SK-N-SH (cell line): ENCODE results near the gene KIAA1210. TPM values are rescaled to one million over a fixed set of nuclear protein-coding genes. Genes with fewer than 3 reads are reported as not detected.

Experiments used
- CTCF ChIA-PET: fragments of 300-600, 350-600 bp; formaldehyde crosslinking; extraction: SDS; loops from one replicate; lab custom pipeline; 2021; lab: Yijun Ruan, JAX
- POLR2A ChIA-PET: fragments of 350-600 bp; sonication (Branson Sonifier 250); formaldehyde crosslinking; extraction: SDS; loops from one replicate; lab custom pipeline; 2020; ENCODE audit warnings: antibody characterized with exemption, inconsistent platforms; lab: Yijun Ruan, JAX
- DNase-seq: peaks from one replicate; pipeline ENCODE4 v3.0.0; 2012
- H2AFZ ChIP-seq: fragments of 200-600 bp; sonication (generic); 2 replicates; pipeline ENCODE4 v1.8.1; 2016; ENCODE audit warnings: antibody characterized with exemption, mild to moderate bottlenecking, low read depth
- H3F3A ChIP-seq: fragments of 200-600 bp; sonication (generic); replicated peaks from 2 replicates; pipeline ENCODE3; 2016; ENCODE audit warnings: antibody characterized with exemption, mild to moderate bottlenecking; ENCODE audit not compliant: insufficient read depth
- H3K27ac ChIP-seq, 2 experiments: fragments of 200-500 bp in 1 of 2; fragments of 200-600 bp in 1 of 2; sonication (Bioruptor generic) in 1 of 2; sonication (generic), shearing (Covaris generic) in 1 of 2; 2 replicates each; pipeline versions ENCODE4 v1.5.1 to v1.6.1; 2014 to 2016; ENCODE audit warnings: low read depth in 2 of 2, inconsistent platforms in 1 of 2, low read length in 1 of 2, mild to moderate bottlenecking in 1 of 2, mixed read lengths in 1 of 2
- H3K27me3 ChIP-seq: fragments of 200-600 bp; sonication (generic), shearing (Covaris generic); 2 replicates; pipeline ENCODE4 v1.6.1; 2016; ENCODE audit warnings: mixed run types; ENCODE audit not compliant: insufficient read depth
- H3K36me3 ChIP-seq, 2 experiments: fragments of 200-500 bp in 1 of 2; fragments of 200-600 bp in 1 of 2; sonication (Bioruptor generic) in 1 of 2; sonication (generic) in 1 of 2; replicated peaks in 1 of 2; 2 replicates each; pipeline versions ENCODE3 to v1.5.1; 2014 to 2016; ENCODE audit warnings: low read length in 1 of 2, mild to moderate bottlenecking in 1 of 2; ENCODE audit not compliant: insufficient read depth in 2 of 2, control insufficient read depth in 1 of 2
- H3K4me1 ChIP-seq, 2 experiments: fragments of 200-500 bp in 1 of 2; fragments of 200-600 bp in 1 of 2; sonication (Bioruptor generic) in 1 of 2; sonication (generic), shearing (Covaris generic) in 1 of 2; 2 replicates each; pipeline versions ENCODE4 v1.5.1 to v1.6.1; 2014 to 2016; ENCODE audit warnings: low read depth in 1 of 2, low read length in 1 of 2, mixed run types in 1 of 2; ENCODE audit not compliant: insufficient read depth in 2 of 2, control insufficient read depth in 1 of 2
- H3K4me2 ChIP-seq: fragments of 200-600 bp; sonication (generic), shearing (Covaris generic); 2 replicates; pipeline ENCODE4 v1.6.1; 2017; ENCODE audit warnings: mixed run types
- H3K4me3 ChIP-seq, 2 experiments: fragments of 200-500 bp in 1 of 2; fragments of 200-600 bp in 1 of 2; sonication (Bioruptor generic) in 1 of 2; sonication (generic), shearing (Covaris generic) in 1 of 2; 2 replicates each; pipeline versions ENCODE4 v1.5.1 to v1.8.1; 2014 to 2016; ENCODE audit warnings: low read depth in 2 of 2, inconsistent platforms in 1 of 2, low read length in 1 of 2, mild to moderate bottlenecking in 1 of 2, mixed read lengths in 1 of 2, moderate library complexity in 1 of 2
- H3K79me2 ChIP-seq: fragments of 200-600 bp; sonication (generic); 2 replicates; pipeline ENCODE4 v1.8.1; 2017; ENCODE audit warnings: mild to moderate bottlenecking; ENCODE audit not compliant: insufficient read depth
- H3K9ac ChIP-seq: fragments of 200-600 bp; sonication (generic); 2 replicates; pipeline ENCODE4 v1.6.1; 2017; ENCODE audit warnings: mixed run types
- H3K9me2 ChIP-seq: fragments of 200-600 bp; sonication (generic); 2 replicates; pipeline ENCODE4 v1.6.1; 2017; ENCODE audit warnings: mixed run types
- H3K9me3 ChIP-seq: fragments of 200-600 bp; sonication (generic); 2 replicates; pipeline ENCODE4 v1.6.1; 2017; ENCODE audit warnings: mixed run types, mild to moderate bottlenecking, moderate library complexity
- H4K20me1 ChIP-seq: fragments of 200-600 bp; sonication (generic); 2 replicates; pipeline ENCODE4 v1.6.1; 2017; ENCODE audit warnings: mild to moderate bottlenecking, mixed run types; ENCODE audit not compliant: insufficient read depth
- CHD2 ChIP-seq: fragments of 150-350 bp; IDR thresholded peaks from 2 replicates; pipeline ENCODE4 v1.6.1; 2018; ENCODE audit warnings: low read length; ENCODE audit not compliant: partially characterized antibody
- CTCF ChIP-seq: fragments of 200-600 bp; sonication (generic); IDR thresholded peaks from 2 replicates; pipeline ENCODE4 v1.6.1; 2017; ENCODE audit warnings: antibody characterized with exemption, mild to moderate bottlenecking, moderate library complexity
- ELF1 ChIP-seq: IDR thresholded peaks from 2 replicates; pipeline ENCODE4 v1.4.0; 2012
- EP300 ChIP-seq, 2 experiments: IDR thresholded peaks; 2 replicates each; pipeline versions ENCODE4 v1.4.0 to v1.6.1; 2012; ENCODE audit warnings: borderline replicate concordance in 1 of 2, low read depth in 1 of 2, low read length in 1 of 2
- GATA2 ChIP-seq: sonication (generic); formaldehyde crosslinking; IDR thresholded peaks from 2 replicates; pipeline ENCODE4 v1.5.0; 2020; ENCODE audit warnings: mild to moderate bottlenecking, missing genetic modification reagents
- MAX ChIP-seq: IDR thresholded peaks from 2 replicates; pipeline ENCODE4 v1.4.0; 2012; ENCODE audit warnings: low read depth
- MEF2A ChIP-seq: IDR thresholded peaks from 2 replicates; pipeline ENCODE4 v1.4.0; 2012; ENCODE audit warnings: low read depth, borderline replicate concordance
- NRF1 ChIP-seq: IDR thresholded peaks from 2 replicates; pipeline ENCODE4 v1.6.1; 2012; ENCODE audit warnings: low read depth, mild to moderate bottlenecking, low read length
- POLR2AphosphoS5 ChIP-seq: IDR thresholded peaks from 2 replicates; pipeline ENCODE4 v1.6.1; 2012; ENCODE audit warnings: low read depth, low read length
- RAD21 ChIP-seq: IDR thresholded peaks from 2 replicates; pipeline ENCODE4 v1.6.1; 2012; ENCODE audit warnings: mild to moderate bottlenecking, low read length
- RCOR1 ChIP-seq: fragments of 150-350 bp; IDR thresholded peaks from 2 replicates; pipeline ENCODE4 v1.6.1; 2017; ENCODE audit warnings: antibody characterized with exemption, low read length
- RFX5 ChIP-seq: IDR thresholded peaks from 2 replicates; pipeline ENCODE4 v1.6.1; 2012; ENCODE audit warnings: mild to moderate bottlenecking, improper control_type of control experiment, low read length
- SIN3A ChIP-seq: IDR thresholded peaks from 2 replicates; pipeline ENCODE4 v1.6.1; 2012; ENCODE audit warnings: low read depth, mild to moderate bottlenecking, low read length, moderate library complexity, borderline replicate concordance
- SMC3 ChIP-seq: IDR thresholded peaks from 2 replicates; pipeline ENCODE4 v1.6.1; 2012; ENCODE audit warnings: low read depth, low read length, improper control_type of control experiment
- TCF12 ChIP-seq: IDR thresholded peaks from 2 replicates; pipeline ENCODE4 v1.4.0; 2012
- USF2 ChIP-seq: fragments of 150-350 bp; IDR thresholded peaks from 2 replicates; pipeline ENCODE4 v1.6.1; 2017; ENCODE audit warnings: antibody characterized with exemption, low read length, low read depth, borderline replicate concordance
- YY1 ChIP-seq: IDR thresholded peaks from 2 replicates; pipeline ENCODE4 v1.4.0; 2012; ENCODE audit warnings: low read depth, mild to moderate bottlenecking
- WGBS: methylation state at CpG from one replicate; pipeline ENCODE4 v1.1.6; 2017; ENCODE audit warnings: low lambda C conversion rate; 5-methylcytosine and 5-hydroxymethylcytosine counted together
- polyA plus RNA-seq, 3 experiments: library from polyadenylated mRNA; depleted of rRNA; stranded (reverse); fragments of >200 nt; gene quantifications; 2 replicates each; pipeline ENCODE4 v1.2.3, GENCODE V29; 2012
- TF ChIP-seq, protein P1 (sequence below): IDR thresholded peaks from 2 replicates; pipeline ENCODE4 v1.4.0; 2012; ENCODE audit warnings: low read depth, borderline replicate concordance
- TF ChIP-seq, protein P2 (sequence below): IDR thresholded peaks from 2 replicates; pipeline ENCODE4 v1.6.1; 2012; ENCODE audit warnings: mild to moderate bottlenecking, low read depth, low read length, moderate library complexity
- TF ChIP-seq, protein P3 (sequence below): IDR thresholded peaks from 2 replicates; pipeline ENCODE4 v1.4.0; 2012; ENCODE audit warnings: low read depth, borderline replicate concordance

KIAA1210 gene
- polyA plus RNA-seq, 1 of the 3 experiments (the other 2 are of a cell fraction) = not detected

DNA sequence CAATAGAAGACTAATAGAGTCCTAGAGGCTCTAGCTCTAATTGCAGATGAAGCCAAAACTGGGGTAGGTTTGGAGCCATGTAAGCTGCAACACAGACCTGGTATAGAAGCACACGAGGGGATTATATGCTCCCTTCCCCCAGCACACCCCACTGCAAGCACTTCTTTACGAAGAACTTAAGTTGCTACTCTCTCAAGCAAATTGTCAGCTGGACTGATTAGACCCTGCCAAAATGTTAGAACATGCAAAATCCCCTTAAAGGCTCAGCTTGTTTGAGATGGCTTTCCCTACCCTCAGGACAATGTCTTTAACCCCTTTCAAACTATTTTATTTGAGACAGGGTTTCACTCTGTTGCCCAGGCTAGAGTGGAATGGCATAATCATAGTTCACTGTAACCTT lies 4.7 kb upstream of the KIAA1210 start:
- DNase-seq = no peak
- Histone ChIP-seq H3K4me1 (no peaks in the 10 kb centered on the region), H3K9ac (no peak overlapping the region), H3K36me3 (no peaks in the 10 kb centered on the region), H4K20me1 (no peaks in the 10 kb centered on the region), H3K27ac (no peak overlapping the region), H3K9me3 (no peaks in the 10 kb centered on the region), H3K4me2 (no peak overlapping the region), H3K9me2 (no peaks in the 10 kb centered on the region), H2AFZ (no peak overlapping the region), H3K27me3 (peaks cover 59% of the 10 kb centered on the region; the same call in 1 of the 2 replicates), H3K4me3 (no peak overlapping the region), H3F3A (no peaks in the 10 kb centered on the region), H3K79me2 (no peaks in the 10 kb centered on the region)
- POLR2A ChIA-PET = no interaction called here
- CTCF ChIA-PET = interaction anchor here (0.8 to 2.5 kb wide), 2 partner anchors 12 to 14 kb away, joined by 3 to 13 read pairs; no protein-coding TSS in a partner anchor
- WGBS = 0% methylated on average over 1 of the region's 2 CpGs
- TF ChIP-seq SIN3A = no peak
- TF ChIP-seq, protein P1, sequence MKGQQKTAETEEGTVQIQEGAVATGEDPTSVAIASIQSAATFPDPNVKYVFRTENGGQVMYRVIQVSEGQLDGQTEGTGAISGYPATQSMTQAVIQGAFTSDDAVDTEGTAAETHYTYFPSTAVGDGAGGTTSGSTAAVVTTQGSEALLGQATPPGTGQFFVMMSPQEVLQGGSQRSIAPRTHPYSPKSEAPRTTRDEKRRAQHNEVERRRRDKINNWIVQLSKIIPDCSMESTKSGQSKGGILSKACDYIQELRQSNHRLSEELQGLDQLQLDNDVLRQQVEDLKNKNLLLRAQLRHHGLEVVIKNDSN = no peak
- no peak for TF ChIP-seq TCF12
- TF ChIP-seq SMC3 = no peak
- no peak for TF ChIP-seq RCOR1
- no peak for TF ChIP-seq RFX5
- TF ChIP-seq EP300 (IDR thresholded peaks at IDR 0.05; ENCODE audit: borderline replicate concordance in 1 of 2, low read depth in 1 of 2, low read length in 1 of 2) = no peak
- TF ChIP-seq, protein P2, sequence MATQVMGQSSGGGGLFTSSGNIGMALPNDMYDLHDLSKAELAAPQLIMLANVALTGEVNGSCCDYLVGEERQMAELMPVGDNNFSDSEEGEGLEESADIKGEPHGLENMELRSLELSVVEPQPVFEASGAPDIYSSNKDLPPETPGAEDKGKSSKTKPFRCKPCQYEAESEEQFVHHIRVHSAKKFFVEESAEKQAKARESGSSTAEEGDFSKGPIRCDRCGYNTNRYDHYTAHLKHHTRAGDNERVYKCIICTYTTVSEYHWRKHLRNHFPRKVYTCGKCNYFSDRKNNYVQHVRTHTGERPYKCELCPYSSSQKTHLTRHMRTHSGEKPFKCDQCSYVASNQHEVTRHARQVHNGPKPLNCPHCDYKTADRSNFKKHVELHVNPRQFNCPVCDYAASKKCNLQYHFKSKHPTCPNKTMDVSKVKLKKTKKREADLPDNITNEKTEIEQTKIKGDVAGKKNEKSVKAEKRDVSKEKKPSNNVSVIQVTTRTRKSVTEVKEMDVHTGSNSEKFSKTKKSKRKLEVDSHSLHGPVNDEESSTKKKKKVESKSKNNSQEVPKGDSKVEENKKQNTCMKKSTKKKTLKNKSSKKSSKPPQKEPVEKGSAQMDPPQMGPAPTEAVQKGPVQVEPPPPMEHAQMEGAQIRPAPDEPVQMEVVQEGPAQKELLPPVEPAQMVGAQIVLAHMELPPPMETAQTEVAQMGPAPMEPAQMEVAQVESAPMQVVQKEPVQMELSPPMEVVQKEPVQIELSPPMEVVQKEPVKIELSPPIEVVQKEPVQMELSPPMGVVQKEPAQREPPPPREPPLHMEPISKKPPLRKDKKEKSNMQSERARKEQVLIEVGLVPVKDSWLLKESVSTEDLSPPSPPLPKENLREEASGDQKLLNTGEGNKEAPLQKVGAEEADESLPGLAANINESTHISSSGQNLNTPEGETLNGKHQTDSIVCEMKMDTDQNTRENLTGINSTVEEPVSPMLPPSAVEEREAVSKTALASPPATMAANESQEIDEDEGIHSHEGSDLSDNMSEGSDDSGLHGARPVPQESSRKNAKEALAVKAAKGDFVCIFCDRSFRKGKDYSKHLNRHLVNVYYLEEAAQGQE = no peak
- TF ChIP-seq POLR2AphosphoS5 = no peak
- TF ChIP-seq, protein P3, sequence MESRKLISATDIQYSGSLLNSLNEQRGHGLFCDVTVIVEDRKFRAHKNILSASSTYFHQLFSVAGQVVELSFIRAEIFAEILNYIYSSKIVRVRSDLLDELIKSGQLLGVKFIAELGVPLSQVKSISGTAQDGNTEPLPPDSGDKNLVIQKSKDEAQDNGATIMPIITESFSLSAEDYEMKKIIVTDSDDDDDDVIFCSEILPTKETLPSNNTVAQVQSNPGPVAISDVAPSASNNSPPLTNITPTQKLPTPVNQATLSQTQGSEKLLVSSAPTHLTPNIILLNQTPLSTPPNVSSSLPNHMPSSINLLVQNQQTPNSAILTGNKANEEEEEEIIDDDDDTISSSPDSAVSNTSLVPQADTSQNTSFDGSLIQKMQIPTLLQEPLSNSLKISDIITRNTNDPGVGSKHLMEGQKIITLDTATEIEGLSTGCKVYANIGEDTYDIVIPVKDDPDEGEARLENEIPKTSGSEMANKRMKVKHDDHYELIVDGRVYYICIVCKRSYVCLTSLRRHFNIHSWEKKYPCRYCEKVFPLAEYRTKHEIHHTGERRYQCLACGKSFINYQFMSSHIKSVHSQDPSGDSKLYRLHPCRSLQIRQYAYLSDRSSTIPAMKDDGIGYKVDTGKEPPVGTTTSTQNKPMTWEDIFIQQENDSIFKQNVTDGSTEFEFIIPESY = no peak
- TF ChIP-seq GATA2 = no peak
- no peak for TF ChIP-seq ELF1
- no peak for TF ChIP-seq CTCF
- TF ChIP-seq USF2 = no peak
- TF ChIP-seq MEF2A = no peak
- no peak for TF ChIP-seq MAX
- TF ChIP-seq NRF1 = no peak
- TF ChIP-seq YY1 = no peak
- TF ChIP-seq CHD2 = no peak
- TF ChIP-seq RAD21 = no peak
